SK-N-SH (cell line): Measurements from ENCODE around the gene PRPF40B.

Experiments used
- GABPA ChIP-seq: IDR thresholded peaks from 2 replicates; pipeline ENCODE4 v1.4.0; 2012; ENCODE audit warnings: low read depth, mild to moderate bottlenecking
- TEAD4 ChIP-seq: IDR thresholded peaks from 2 replicates; pipeline ENCODE4 v1.4.0; 2012; ENCODE audit warnings: mild to moderate bottlenecking, borderline replicate concordance; ENCODE audit not compliant: insufficient read depth
- TF ChIP-seq, protein P1 (sequence below): fragments of 200-600 bp; sonication (generic); IDR thresholded peaks from 2 replicates; pipeline ENCODE4 v1.6.1; 2017; ENCODE audit warnings: antibody characterized with exemption, mild to moderate bottlenecking, moderate library complexity

DNA sequence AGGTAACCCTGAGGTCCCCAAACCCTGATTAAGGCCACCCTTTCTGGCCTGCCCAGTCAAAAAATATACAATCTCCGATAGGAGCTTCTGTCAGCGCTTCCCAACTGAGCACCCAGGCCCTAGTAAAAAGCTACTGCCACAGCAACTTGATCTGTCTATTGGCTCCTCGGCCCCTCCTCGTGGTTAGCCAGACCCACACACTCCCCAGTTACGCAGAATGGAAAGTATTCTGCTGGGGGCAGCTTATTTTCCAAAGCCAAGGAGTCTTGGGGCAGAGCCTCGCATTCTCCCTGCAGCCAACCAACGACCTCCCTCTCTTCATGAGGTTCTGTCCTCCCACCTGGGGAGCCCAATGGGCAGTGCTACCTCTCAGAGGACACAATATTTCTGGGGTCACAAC is 51.8 kb downstream of the PRPF40B start:
- TF ChIP-seq TEAD4 (no peak), GABPA (no peak)
- TF ChIP-seq, protein P1, sequence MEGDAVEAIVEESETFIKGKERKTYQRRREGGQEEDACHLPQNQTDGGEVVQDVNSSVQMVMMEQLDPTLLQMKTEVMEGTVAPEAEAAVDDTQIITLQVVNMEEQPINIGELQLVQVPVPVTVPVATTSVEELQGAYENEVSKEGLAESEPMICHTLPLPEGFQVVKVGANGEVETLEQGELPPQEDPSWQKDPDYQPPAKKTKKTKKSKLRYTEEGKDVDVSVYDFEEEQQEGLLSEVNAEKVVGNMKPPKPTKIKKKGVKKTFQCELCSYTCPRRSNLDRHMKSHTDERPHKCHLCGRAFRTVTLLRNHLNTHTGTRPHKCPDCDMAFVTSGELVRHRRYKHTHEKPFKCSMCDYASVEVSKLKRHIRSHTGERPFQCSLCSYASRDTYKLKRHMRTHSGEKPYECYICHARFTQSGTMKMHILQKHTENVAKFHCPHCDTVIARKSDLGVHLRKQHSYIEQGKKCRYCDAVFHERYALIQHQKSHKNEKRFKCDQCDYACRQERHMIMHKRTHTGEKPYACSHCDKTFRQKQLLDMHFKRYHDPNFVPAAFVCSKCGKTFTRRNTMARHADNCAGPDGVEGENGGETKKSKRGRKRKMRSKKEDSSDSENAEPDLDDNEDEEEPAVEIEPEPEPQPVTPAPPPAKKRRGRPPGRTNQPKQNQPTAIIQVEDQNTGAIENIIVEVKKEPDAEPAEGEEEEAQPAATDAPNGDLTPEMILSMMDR, result no peak
